ENCODE measurements around the gene SLC9A9.
"Not testable (repeated sequence)": the region's sequence is repeated elsewhere in the genome, so short reads cannot be mapped to it uniquely, and the experiment has no call there.

- not testable (repeated sequence) for TF ChIP-seq CTCF (IDR thresholded peaks at IDR 0.05; ENCODE audit: low read depth, low read length, missing input control); NR2F2 (IDR thresholded peaks at IDR 0.05); FOXA1 (IDR thresholded peaks at IDR 0.05); TAF1 (conservative IDR thresholded peaks at IDR 0.05); JUND (IDR thresholded peaks at IDR 0.05); SP1 (IDR thresholded peaks at IDR 0.05); YY1 (IDR thresholded peaks at IDR 0.05)
- TF ChIP-seq, protein P1, sequence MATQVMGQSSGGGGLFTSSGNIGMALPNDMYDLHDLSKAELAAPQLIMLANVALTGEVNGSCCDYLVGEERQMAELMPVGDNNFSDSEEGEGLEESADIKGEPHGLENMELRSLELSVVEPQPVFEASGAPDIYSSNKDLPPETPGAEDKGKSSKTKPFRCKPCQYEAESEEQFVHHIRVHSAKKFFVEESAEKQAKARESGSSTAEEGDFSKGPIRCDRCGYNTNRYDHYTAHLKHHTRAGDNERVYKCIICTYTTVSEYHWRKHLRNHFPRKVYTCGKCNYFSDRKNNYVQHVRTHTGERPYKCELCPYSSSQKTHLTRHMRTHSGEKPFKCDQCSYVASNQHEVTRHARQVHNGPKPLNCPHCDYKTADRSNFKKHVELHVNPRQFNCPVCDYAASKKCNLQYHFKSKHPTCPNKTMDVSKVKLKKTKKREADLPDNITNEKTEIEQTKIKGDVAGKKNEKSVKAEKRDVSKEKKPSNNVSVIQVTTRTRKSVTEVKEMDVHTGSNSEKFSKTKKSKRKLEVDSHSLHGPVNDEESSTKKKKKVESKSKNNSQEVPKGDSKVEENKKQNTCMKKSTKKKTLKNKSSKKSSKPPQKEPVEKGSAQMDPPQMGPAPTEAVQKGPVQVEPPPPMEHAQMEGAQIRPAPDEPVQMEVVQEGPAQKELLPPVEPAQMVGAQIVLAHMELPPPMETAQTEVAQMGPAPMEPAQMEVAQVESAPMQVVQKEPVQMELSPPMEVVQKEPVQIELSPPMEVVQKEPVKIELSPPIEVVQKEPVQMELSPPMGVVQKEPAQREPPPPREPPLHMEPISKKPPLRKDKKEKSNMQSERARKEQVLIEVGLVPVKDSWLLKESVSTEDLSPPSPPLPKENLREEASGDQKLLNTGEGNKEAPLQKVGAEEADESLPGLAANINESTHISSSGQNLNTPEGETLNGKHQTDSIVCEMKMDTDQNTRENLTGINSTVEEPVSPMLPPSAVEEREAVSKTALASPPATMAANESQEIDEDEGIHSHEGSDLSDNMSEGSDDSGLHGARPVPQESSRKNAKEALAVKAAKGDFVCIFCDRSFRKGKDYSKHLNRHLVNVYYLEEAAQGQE (IDR thresholded peaks at IDR 0.05) = not testable (repeated sequence)
Measured at GRCh38 chr3:143805476-143805875, 42.8 kb downstream of the SLC9A9 start.
